ENCODE results near the gene ZDHHC24.

GRCh38 chr11:66561178-66561974 is 15.5 kb upstream of the ZDHHC24 start:
- TF ChIP-seq CTCF (IDR thresholded peaks at IDR 0.05): no peak
- no peak for TF ChIP-seq POLR2AphosphoS5 (IDR thresholded peaks at IDR 0.05; ENCODE audit: low read depth, low read length)
- TF ChIP-seq SIN3A (IDR thresholded peaks at IDR 0.05; ENCODE audit: borderline replicate concordance, insufficient read depth, low read depth, low read length): no peak

Measured in Panc1 (cell line).